Mesothelial cell of epicardium (in vitro differentiated cells): Measurements from ENCODE around the gene ARPIN. TPM values are rescaled to one million over a fixed set of nuclear protein-coding genes. Genes with fewer than 3 reads are reported as not detected.
"Not testable (repeated sequence)": the region's sequence is repeated elsewhere in the genome, so short reads cannot be mapped to it uniquely, and the experiment has no call there.

Experiments
- DNase-seq, 2 experiments: peaks; one replicate each; pipeline ENCODE4 v3.0.0; 2021; ENCODE audit warnings: low spot score in 2 of 2; ENCODE audit not compliant: unreplicated experiment in 2 of 2
- H3K27ac Mint-ChIP-seq: 2 replicates; pipeline ENCODE4 v1.8.0; 2021; ENCODE audit warnings: mixed read lengths
- H3K27me3 Mint-ChIP-seq: 2 replicates; pipeline ENCODE4 v1.8.0; 2021; ENCODE audit warnings: low read depth, mixed read lengths
- H3K36me3 Mint-ChIP-seq: 2 replicates; pipeline ENCODE4 v1.8.0; 2021; ENCODE audit warnings: mixed read lengths
- H3K4me1 Mint-ChIP-seq: 2 replicates; pipeline ENCODE4 v1.8.0; 2021; ENCODE audit warnings: mixed read lengths
- H3K4me3 Mint-ChIP-seq: 2 replicates; pipeline ENCODE4 v1.8.0; 2021; ENCODE audit warnings: mild to moderate bottlenecking, moderate library complexity, mixed read lengths
- H3K9me3 Mint-ChIP-seq: 2 replicates; pipeline ENCODE4 v1.8.0; 2021; ENCODE audit warnings: mixed read lengths
- total RNA-seq: library from RNA; stranded (reverse); gene quantifications from 3 replicates; pipeline ENCODE4 v1.2.1, GENCODE V29; 2021
- TF ChIP-seq, protein P1 (sequence below): fragments of 200-600 bp; sonication (generic); IDR thresholded peaks from one replicate; pipeline ENCODE4 v1.5.0; 2021; ENCODE audit warnings: antibody characterized with exemption; ENCODE audit not compliant: unreplicated experiment

ARPIN gene
- 26.4 to 29.2 TPM (median 26.4 TPM) in 3 replicates for total RNA-seq

DNA sequence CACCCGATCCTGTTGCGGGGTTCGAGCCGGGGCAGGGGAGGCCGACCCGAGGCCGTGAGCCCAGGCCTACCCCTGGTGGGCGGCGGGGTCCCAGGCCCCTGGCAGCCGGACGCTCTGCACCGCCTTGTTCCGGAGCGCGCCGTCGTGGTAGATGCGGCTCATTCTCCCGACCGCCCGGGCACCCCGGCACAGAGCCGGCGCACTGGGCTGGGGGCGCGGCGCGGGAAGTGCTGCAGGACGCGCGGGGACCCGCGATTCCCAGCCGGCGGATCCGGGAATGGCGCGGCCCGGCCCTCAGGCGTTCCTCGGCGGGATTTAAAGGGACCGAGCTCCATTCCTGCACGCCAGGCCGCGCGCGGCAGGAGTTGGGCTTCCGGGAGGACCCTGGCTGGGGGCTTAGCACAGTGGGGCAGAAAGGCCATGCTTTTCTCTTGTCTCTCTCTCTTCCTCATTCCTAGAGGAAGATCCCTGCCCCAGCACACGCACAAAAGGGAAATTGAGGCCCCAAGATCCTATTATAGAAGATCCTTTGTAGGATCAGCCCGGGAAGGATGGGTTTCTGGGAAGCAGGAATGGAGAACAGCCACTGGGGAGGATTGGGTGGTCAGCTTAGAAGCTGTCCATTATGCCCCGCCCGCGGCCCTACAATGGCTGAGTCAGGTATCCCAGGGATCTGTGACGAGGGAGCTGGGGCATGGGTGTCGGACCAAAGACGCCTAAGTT, at the start of gene ARPIN:
Gene ARPIN, minus strand, starts transcription at position 279 of the 723 bp plus-strand sequence. Its CDS starts 117 bp downstream, at position 162.
- Mint-ChIP-seq H3K27me3 (no peaks in the 10 kb centered on the region), H3K9me3 (no peaks in the 10 kb centered on the region), H3K27ac (peak within 1 kb of the TSS; percentile 90), H3K4me3 (peak within 1 kb of the TSS; percentile 83), H3K36me3 (peaks cover 2% of the 10 kb centered on the region), H3K4me1 (peaks cover 26% of the 10 kb centered on the region)
- TF ChIP-seq, protein P1, sequence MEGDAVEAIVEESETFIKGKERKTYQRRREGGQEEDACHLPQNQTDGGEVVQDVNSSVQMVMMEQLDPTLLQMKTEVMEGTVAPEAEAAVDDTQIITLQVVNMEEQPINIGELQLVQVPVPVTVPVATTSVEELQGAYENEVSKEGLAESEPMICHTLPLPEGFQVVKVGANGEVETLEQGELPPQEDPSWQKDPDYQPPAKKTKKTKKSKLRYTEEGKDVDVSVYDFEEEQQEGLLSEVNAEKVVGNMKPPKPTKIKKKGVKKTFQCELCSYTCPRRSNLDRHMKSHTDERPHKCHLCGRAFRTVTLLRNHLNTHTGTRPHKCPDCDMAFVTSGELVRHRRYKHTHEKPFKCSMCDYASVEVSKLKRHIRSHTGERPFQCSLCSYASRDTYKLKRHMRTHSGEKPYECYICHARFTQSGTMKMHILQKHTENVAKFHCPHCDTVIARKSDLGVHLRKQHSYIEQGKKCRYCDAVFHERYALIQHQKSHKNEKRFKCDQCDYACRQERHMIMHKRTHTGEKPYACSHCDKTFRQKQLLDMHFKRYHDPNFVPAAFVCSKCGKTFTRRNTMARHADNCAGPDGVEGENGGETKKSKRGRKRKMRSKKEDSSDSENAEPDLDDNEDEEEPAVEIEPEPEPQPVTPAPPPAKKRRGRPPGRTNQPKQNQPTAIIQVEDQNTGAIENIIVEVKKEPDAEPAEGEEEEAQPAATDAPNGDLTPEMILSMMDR, result no peak
- peak; percentile 50 to 79 for DNase-seq

DNA sequence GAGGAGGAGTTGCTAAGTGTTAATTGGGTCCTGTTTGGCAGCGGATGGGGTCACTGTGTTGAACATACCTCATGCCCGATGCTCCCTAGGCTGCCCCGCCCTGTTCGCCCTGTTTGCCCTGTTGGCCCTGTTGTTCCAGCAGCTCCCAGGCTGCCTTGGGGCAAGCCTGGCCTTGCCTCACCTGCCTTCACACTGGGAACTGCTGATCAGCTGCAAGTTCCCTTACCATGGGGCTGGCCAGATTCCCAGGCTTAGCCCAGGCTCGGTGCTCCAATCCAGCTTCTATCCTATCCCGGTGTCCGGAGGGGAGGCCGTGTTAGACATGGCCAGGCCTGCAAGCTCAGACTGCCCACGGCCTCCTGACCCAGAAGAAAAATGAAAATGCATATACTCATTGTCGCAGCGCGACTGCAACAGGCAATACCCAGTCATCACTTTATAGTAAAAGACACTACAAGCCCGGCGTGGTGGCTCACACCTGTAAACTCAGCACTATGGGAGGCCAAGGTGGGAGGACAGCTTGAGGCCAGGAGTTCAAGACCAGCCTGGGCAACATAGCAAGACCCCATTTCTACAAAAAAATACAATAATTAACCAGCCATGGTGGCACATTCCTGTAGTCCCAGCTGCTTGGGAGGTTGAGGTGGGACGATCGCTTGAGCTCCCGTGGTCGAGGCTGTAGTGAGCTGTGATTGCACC, 45.5 kb upstream of the ARPIN start:
- Mint-ChIP-seq H3K4me1 (peaks cover 7% of the 10 kb centered on the region), H3K27me3 (no peaks in the 10 kb centered on the region), H3K4me3 (no peak overlapping the region), H3K9me3 (peaks cover 10% of the 10 kb centered on the region), H3K27ac (no peak overlapping the region), H3K36me3 (peaks cover 2% of the 10 kb centered on the region)
- TF ChIP-seq, protein P1, result no peak
- no peak for DNase-seq

DNA sequence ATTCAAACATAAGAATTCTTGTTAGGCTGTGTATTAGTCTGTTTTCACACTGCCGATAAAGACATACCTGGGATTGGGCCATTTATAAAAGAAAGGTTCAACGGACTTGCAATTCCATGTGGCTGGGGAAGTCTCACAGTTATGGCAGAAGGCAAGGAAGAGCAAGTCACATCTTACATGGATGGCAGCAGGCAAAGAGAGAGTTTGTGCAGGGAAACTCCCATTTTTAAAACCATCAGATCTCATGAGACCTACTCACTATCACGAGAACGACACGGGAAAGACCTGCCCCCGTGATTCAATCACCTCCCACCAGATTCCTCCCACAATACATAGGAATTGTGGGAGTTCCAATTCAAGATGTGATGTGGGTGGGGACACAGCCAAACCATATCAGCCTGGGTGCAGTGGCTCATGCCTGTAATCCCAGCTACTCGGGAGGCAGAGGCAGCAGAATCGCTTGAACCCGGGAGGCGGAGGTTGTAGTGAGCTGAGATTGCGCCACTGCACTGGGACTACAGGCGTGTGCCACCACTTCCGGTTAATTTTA, 42.8 kb upstream of the ARPIN start:
- H3K36me3 Mint-ChIP-seq, H3K4me1 Mint-ChIP-seq, H3K27me3 Mint-ChIP-seq, H3K9me3 Mint-ChIP-seq, H3K27ac Mint-ChIP-seq, DNase-seq, H3K4me3 Mint-ChIP-seq: not testable (repeated sequence)

DNA sequence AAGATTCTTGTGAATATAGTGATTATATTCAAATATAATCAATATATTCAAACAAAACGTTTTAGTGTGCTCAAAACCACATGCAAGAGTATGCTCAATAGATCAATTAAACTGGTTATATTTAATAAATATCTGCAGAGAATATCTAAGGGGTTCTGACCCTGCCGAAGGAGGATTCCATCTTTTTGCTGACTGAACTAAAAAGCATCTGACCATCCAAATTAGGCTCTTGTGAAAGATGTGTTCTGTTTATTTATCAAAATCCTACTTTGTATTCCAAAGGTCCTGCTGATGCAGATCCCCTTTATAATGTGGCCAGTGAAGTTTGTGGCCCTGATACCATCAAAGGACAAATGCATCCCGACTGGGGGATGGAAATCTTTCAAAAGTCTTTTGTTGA, 41.8 kb upstream of the ARPIN start:
- TF ChIP-seq, protein P1, result no peak
- no peak overlapping the region for H3K27ac Mint-ChIP-seq
- no peak for DNase-seq
- H3K9me3 Mint-ChIP-seq, result peaks cover 10% of the 10 kb centered on the region
- H3K4me3 Mint-ChIP-seq, result no peak overlapping the region
- H3K27me3 Mint-ChIP-seq, result no peaks in the 10 kb centered on the region
- peaks cover 2% of the 10 kb centered on the region for H3K36me3 Mint-ChIP-seq
- H3K4me1 Mint-ChIP-seq, result peaks cover 7% of the 10 kb centered on the region

DNA sequence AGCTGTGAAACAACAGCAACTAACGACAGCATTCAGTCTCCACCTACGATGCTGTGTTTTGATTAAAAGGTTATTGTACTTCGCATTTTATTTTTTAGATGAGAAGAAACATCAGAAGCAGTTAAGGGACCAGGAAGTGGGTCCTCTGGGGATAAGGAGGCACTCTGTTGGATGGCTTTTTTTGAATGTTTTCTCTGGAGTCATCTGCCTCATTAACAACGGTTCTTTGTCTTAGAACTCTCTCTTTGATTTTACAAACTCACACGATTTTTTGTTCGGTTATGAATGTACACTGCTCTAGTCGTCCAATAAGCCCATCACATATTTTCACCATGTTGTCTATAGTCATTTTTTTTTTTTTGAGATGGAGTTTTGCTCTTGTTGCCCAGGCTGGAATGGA, 36.0 kb upstream of the ARPIN start:
- Mint-ChIP-seq H3K27ac (no peak overlapping the region), H3K36me3 (peaks cover 2% of the 10 kb centered on the region), H3K4me1 (no peaks in the 10 kb centered on the region), H3K4me3 (no peak overlapping the region), H3K27me3 (no peaks in the 10 kb centered on the region), H3K9me3 (peaks cover 9% of the 10 kb centered on the region)
- TF ChIP-seq, protein P1, result no peak
- no peak for DNase-seq

DNA sequence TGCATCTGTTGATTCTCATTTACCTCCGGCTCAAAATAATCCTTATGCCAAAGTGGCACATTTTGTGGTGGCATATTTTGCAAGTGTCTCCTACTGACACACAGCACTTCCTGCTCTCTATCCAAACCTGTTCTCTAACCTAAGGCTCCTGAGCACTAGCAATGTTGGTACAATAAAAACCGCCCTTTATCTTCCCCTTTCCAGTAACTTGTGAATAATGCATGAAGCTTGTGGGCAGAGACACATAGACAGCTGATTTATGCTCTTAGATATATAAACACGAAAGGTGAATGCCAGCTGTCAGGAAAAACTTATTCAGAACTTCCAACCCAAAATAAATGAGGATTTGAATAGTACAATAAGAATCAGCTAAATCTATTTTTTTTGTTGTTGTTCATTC, 34.6 kb upstream of the ARPIN start:
- Mint-ChIP-seq H3K27ac (no peak overlapping the region), H3K4me1 (no peaks in the 10 kb centered on the region), H3K4me3 (no peak overlapping the region), H3K9me3 (peaks cover 9% of the 10 kb centered on the region), H3K36me3 (peaks cover 2% of the 10 kb centered on the region), H3K27me3 (no peaks in the 10 kb centered on the region)
- DNase-seq, result no peak
- TF ChIP-seq, protein P1, result no peak
